Activated naive CD4-positive, alpha-beta T cell treated with anti-CD3 and anti-CD28 coated beads for 36 hours (primary cell): Measurements from ENCODE around the gene DUSP14. TPM values are rescaled to one million over a fixed set of nuclear protein-coding genes. Genes with fewer than 3 reads are reported as not detected.
A peak's percentile ranks its signal among the peaks of the same experiment; 100 is the strongest.

Experiments used
- CTCF ChIA-PET: fragments of 350-600 bp; sonication (Branson Sonifier 250); formaldehyde crosslinking; loops from one replicate; lab custom pipeline; 2021; ENCODE audit warnings: antibody characterized with exemption; lab: Charles Lee
- DNase-seq: peaks from one replicate; pipeline ENCODE4 v3.0.0-alpha.2; 2020
- H3K27ac Mint-ChIP-seq: one replicate; pipeline ENCODE4 v1.8.0; 2021; ENCODE audit warnings: mild to moderate bottlenecking, mixed read lengths
- H3K27me3 Mint-ChIP-seq: one replicate; pipeline ENCODE4 v1.8.0; 2021; ENCODE audit warnings: low read depth, mixed read lengths
- H3K36me3 Mint-ChIP-seq: one replicate; pipeline ENCODE4 v1.8.0; 2021; ENCODE audit warnings: low read depth, mixed read lengths
- H3K4me1 Mint-ChIP-seq: one replicate; pipeline ENCODE4 v1.8.0; 2021; ENCODE audit warnings: low read depth, mixed read lengths
- H3K4me3 Mint-ChIP-seq: one replicate; pipeline ENCODE4 v1.8.0; 2021; ENCODE audit warnings: mild to moderate bottlenecking, moderate library complexity, mixed read lengths
- H3K9me3 Mint-ChIP-seq: one replicate; pipeline ENCODE4 v1.8.0; 2021; ENCODE audit warnings: mixed read lengths
- intact Hi-C: fragments of 100-400 bp; cut with micrococcal nuclease; formaldehyde crosslinking; loops from one replicate; pipeline ENCODE4 v1.15.1; 2023
- total RNA-seq, 2 experiments: library from RNA; stranded (reverse); gene quantifications; one replicate each; pipeline ENCODE4 v1.2.3, GENCODE V29; 2021

The DUSP14 gene
- total RNA-seq, 2 experiments from 2014 or later = 7.0 to 7.9 TPM

DNA sequence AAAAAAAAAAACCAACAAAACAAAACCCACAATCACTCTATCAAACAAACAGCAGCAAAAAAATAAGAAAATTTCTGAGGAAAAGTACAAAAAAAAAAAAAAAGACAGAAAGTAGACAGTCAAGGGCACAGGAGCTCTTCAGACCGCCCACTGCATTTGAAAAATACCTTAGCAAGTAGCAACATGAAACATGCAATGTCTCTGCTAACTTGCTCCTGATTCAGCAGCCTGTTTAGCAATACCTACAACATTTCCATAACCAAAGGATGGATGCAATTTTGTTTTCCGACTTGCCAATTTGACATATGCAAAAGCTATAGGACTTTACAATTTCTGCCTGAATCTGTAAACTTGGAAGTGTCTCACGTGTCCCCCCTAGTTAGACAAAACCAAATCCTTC is 62.1 kb downstream of the DUSP14 start:
- H3K27me3 Mint-ChIP-seq = no peaks in the 10 kb centered on the region
- no peaks in the 10 kb centered on the region for H3K9me3 Mint-ChIP-seq
- intact Hi-C loops = loop anchor here (5.0 kb wide), 1 partner anchor 36 kb away; no protein-coding TSS in a partner anchor
- H3K4me1 Mint-ChIP-seq = peaks cover 65% of the 10 kb centered on the region
- H3K36me3 Mint-ChIP-seq = peaks cover 16% of the 10 kb centered on the region
- H3K4me3 Mint-ChIP-seq = no peak overlapping the region
- CTCF ChIA-PET = interaction anchor here (2.0 kb wide), 1 partner anchor 18 kb away, joined by 5 read pairs; no protein-coding TSS in a partner anchor
- no peak overlapping the region for H3K27ac Mint-ChIP-seq
- no peak for DNase-seq

DNA sequence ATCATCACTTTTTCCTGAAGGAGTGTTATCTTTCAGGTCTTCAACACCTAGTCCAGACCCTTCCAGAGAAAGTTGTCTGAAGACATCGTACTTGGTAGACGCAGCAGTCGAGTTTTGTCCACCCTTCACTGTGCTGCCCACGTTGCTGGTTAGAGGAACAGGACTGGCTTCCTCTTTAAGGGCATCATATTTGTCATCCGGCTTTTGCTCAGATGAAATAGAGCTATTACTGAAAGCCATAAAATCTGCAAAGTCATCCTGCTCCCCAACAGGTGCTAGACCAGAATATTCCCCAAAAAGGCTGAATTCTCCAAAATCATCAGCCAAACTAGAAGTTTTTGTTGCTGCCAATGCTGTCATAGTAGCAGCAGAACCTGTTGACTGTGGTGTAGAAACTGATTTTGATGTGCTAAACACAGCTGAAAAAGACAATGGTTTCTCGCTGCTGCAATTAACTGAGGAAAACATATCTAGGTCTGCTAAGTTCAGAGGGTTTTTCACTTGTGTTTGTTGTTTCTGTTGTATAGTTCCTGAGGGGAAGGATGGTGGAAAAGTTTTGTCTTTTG is 63.8 kb downstream of the DUSP14 start:
- intact Hi-C loops = loop anchor here (5.0 kb wide), 1 partner anchor 34 kb away; no protein-coding TSS in a partner anchor
- DNase-seq = no peak
- no peaks in the 10 kb centered on the region for H3K9me3 Mint-ChIP-seq
- peak overlapping the region; percentile 47 for H3K27ac Mint-ChIP-seq
- H3K36me3 Mint-ChIP-seq = peaks cover 21% of the 10 kb centered on the region
- no peak overlapping the region for H3K4me3 Mint-ChIP-seq
- CTCF ChIA-PET = no interaction called here
- peaks cover 49% of the 10 kb centered on the region for H3K4me1 Mint-ChIP-seq
- no peaks in the 10 kb centered on the region for H3K27me3 Mint-ChIP-seq

DNA sequence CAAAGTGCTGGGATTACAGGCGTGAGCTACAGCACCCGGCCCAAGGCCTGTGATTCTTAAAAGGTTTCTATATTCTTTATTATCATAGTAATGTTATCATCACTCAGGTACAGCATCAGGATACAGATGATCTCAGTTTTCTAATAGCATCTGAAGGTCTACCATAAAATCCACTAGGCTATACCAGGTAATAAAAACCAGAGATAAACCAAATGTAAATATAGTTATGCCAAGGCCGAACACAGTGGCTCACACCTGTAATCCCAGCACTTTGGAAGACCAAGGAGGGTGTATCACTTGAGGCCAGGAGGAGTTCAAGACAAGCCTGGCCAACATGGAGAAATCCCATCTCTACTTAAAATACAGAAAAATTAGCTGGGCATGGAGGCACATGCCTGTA is 65.7 kb downstream of the DUSP14 start:
- no peak overlapping the region for H3K27ac Mint-ChIP-seq
- H3K4me3 Mint-ChIP-seq = no peak overlapping the region
- H3K36me3 Mint-ChIP-seq = peaks cover 22% of the 10 kb centered on the region
- H3K9me3 Mint-ChIP-seq = no peaks in the 10 kb centered on the region
- H3K27me3 Mint-ChIP-seq = no peaks in the 10 kb centered on the region
- DNase-seq = no peak
- CTCF ChIA-PET = interaction anchor here (0.6 kb wide), 1 partner anchor 25 kb away, joined by 3 read pairs; no protein-coding TSS in a partner anchor
- H3K4me1 Mint-ChIP-seq = peaks cover 38% of the 10 kb centered on the region
- intact Hi-C loops = no loop called here

DNA sequence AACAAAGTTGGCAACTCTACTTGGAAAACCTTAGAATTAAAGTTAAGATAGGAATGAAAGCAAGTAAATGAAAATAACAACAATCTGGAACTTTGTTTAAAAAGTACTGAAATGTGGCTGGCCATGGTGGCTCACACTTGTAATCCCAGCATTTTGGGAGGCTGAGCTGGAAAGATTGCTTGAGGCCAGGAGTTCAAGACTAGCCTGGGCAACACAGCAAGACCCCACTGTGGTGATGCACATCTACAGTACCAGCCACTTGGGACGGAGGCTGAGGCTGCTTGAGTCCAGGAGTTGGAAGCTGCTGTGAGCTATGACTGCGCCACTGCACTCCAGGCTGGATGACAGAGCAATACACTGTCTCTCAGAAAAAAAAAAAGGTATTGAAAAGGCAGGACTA is 67.8 kb downstream of the DUSP14 start:
- Mint-ChIP-seq H3K36me3 (peaks cover 27% of the 10 kb centered on the region), H3K27ac (no peak overlapping the region), H3K4me3 (no peak overlapping the region), H3K4me1 (peaks cover 18% of the 10 kb centered on the region), H3K9me3 (no peaks in the 10 kb centered on the region), H3K27me3 (no peaks in the 10 kb centered on the region)
- no peak for DNase-seq
- intact Hi-C loops = no loop called here
- CTCF ChIA-PET = no interaction called here

DNA sequence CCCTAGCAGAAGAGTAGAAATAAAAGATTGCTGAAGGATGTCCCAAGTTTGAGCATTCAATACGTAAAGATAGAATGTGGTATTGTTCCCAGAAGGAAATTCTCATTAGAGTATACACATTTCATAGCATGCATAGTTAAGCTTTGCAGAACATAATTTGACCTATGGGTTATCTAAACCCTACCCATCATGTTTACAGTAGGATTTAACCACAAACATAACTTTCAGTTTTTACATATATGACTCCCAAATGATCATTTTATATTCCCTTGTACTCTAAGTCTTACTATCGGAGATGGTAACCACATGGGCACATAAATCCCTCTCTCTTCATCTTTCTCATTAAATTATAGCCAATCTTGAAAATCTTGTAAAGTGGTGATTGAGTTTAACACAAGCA is 68.6 kb downstream of the DUSP14 start:
- no peak for DNase-seq
- H3K36me3 Mint-ChIP-seq = peaks cover 23% of the 10 kb centered on the region
- H3K4me1 Mint-ChIP-seq = peaks cover 10% of the 10 kb centered on the region
- no peaks in the 10 kb centered on the region for H3K27me3 Mint-ChIP-seq
- H3K4me3 Mint-ChIP-seq = no peak overlapping the region
- peak overlapping the region; percentile 17 for H3K27ac Mint-ChIP-seq
- no peaks in the 10 kb centered on the region for H3K9me3 Mint-ChIP-seq
- CTCF ChIA-PET = interaction anchor here (0.5 kb wide), 1 partner anchor 18 kb away, joined by 4 read pairs; no protein-coding TSS in a partner anchor
- intact Hi-C loops = no loop called here

DNA sequence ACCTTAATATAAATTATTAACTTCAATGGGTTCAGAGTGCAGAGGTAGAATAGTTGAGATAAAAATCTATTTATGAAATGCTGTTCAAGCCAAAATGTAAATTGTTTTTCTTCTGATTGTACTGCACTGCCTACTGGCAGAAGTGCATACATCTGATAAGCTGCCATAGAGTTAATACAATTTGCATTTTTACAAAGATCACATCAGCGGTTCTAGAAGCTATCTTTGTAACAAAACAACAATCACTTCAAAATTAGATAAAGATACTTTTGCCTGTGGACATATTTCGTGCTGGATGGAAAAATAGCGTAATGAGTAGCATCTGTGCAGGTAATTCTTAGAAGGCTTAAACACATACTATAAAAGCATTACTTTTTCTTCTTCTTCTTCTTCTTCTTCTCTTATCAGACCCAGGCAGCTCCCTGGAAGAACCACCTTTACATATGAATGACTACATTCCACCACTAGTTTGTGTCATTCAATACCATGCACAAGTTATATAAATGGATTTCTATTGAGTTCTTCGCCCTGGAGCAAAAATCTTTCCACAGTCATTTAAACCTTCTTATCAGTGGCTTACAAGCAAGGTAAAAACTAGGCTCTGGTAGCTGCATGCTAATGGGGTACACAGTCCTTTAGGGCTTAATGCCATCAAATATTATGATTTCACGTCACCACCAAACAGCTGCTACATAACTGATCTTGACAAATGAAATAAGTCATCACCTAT is 72.5 kb downstream of the DUSP14 start:
- no peaks in the 10 kb centered on the region for H3K27me3 Mint-ChIP-seq
- no peak for DNase-seq
- CTCF ChIA-PET = interaction anchor here (0.6 kb wide), 2 partner anchors 46 to 51 kb away, joined by 3 to 4 read pairs; no protein-coding TSS in a partner anchor
- intact Hi-C loops = no loop called here
- H3K27ac Mint-ChIP-seq = no peak overlapping the region
- no peaks in the 10 kb centered on the region for H3K9me3 Mint-ChIP-seq
- no peak overlapping the region for H3K4me3 Mint-ChIP-seq
- peaks cover 37% of the 10 kb centered on the region for H3K36me3 Mint-ChIP-seq
- peaks cover 6% of the 10 kb centered on the region for H3K4me1 Mint-ChIP-seq

Other genes with a start within 250 kb of the DUSP14 start
- gene C17orf78, start 113.9 kb upstream of the DUSP14 start, total RNA-seq = not detected
- gene ACACA, start 83.1 kb upstream of the DUSP14 start, total RNA-seq = 10 to 100 TPM; 52.6 to 59.8 TPM
- 10 to 100 TPM; 27.3 to 29.5 TPM for gene TADA2A, start 83.0 kb upstream of the DUSP14 start, total RNA-seq
- gene SYNRG, start 119.5 kb downstream of the DUSP14 start, total RNA-seq = 10 to 100 TPM; 39.1 to 40.1 TPM
- gene DDX52, start 153.6 kb downstream of the DUSP14 start, total RNA-seq = 10 to 100 TPM; 18.5 to 20.2 TPM